GM12878 (cell line): ENCODE data around the gene PGA4.

Source experiments
- ATF7 ChIP-seq: fragments of 450-650 bp; IDR thresholded peaks from 2 replicates; pipeline ENCODE4 v1.6.1; 2016; ENCODE audit warnings: low read depth, mild to moderate bottlenecking
- CHD1 ChIP-seq: IDR thresholded peaks from 2 replicates; pipeline ENCODE4 v1.6.1; 2012; ENCODE audit warnings: low read depth, low read length, improper control_type of control experiment
- EGR1 ChIP-seq, 2 experiments: IDR thresholded peaks; 1 replicate in 1 of 2; 2 replicates in 1 of 2; pipeline ENCODE4 v1.6.1; 2011 to 2012; ENCODE audit warnings: low read depth in 2 of 2, low read length in 2 of 2, borderline replicate concordance in 1 of 2, mild to moderate bottlenecking in 1 of 2, moderate library complexity in 1 of 2
- SREBF1 ChIP-seq: IDR thresholded peaks from 2 replicates; pipeline ENCODE4 v1.6.1; 2012; ENCODE audit warnings: mild to moderate bottlenecking, low read length
- YY1 ChIP-seq: IDR thresholded peaks from 2 replicates; pipeline ENCODE4 v1.6.1; 2011; ENCODE audit warnings: low read depth, mild to moderate bottlenecking, low read length
- TF ChIP-seq, protein P1 (sequence below), 3 experiments: IDR thresholded peaks in 2 of 3; conservative IDR thresholded peaks in 1 of 3; 2 replicates each; pipeline ENCODE4 v1.5.1; 2011; ENCODE audit warnings: low read depth in 3 of 3, low read length in 3 of 3, mild to moderate bottlenecking in 3 of 3, control low read depth in 2 of 3, moderate library complexity in 2 of 3, inconsistent platforms in 1 of 3, mixed read lengths in 1 of 3; ENCODE audit not compliant: control insufficient read depth in 2 of 3, insufficient read depth in 1 of 3; ENCODE audit errors: extremely low read depth in 1 of 3

DNA sequence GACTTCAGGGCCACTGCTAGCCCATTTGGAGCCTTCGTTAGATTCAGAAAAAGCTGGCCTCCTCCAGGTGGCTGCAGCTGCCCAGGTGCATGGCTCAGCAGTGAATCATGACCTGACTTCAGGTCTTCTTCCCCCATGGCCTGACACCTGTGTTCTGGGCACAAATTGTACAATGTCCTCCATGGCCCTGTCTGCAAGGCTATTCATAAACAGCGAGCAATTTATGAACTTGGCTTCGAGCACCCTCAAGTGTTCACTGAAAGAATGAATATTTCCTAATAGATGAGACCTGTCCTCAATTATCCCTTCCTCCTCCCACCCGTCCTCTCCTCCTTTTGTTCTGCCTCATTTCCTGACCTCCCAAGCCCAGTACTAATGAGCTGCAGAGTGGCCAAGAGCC is 48.7 kb upstream of the PGA4 start:
- no peak for TF ChIP-seq YY1
- TF ChIP-seq, protein P1, sequence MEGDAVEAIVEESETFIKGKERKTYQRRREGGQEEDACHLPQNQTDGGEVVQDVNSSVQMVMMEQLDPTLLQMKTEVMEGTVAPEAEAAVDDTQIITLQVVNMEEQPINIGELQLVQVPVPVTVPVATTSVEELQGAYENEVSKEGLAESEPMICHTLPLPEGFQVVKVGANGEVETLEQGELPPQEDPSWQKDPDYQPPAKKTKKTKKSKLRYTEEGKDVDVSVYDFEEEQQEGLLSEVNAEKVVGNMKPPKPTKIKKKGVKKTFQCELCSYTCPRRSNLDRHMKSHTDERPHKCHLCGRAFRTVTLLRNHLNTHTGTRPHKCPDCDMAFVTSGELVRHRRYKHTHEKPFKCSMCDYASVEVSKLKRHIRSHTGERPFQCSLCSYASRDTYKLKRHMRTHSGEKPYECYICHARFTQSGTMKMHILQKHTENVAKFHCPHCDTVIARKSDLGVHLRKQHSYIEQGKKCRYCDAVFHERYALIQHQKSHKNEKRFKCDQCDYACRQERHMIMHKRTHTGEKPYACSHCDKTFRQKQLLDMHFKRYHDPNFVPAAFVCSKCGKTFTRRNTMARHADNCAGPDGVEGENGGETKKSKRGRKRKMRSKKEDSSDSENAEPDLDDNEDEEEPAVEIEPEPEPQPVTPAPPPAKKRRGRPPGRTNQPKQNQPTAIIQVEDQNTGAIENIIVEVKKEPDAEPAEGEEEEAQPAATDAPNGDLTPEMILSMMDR (IDR thresholded peaks at IDR 0.05 in 2 of 3, conservative IDR thresholded peaks at IDR 0.05 in 1 of 3; ENCODE audit: control insufficient read depth in 2 of 3, extremely low read depth in 1 of 3, insufficient read depth in 1 of 3, low read depth in 3 of 3, low read length in 3 of 3): peak in 1 of 3 experiments; percentile 21; a peak in 2 of 6 replicates
- TF ChIP-seq SREBF1: no peak
- no peak for TF ChIP-seq EGR1 (IDR thresholded peaks at IDR 0.05; ENCODE audit: borderline replicate concordance in 1 of 2, low read depth in 2 of 2, low read length in 2 of 2)
- TF ChIP-seq ATF7: no peak
- no peak for TF ChIP-seq CHD1
